ENCODE measurements around the gene HOXB7. TPM values are rescaled to one million over a fixed set of nuclear protein-coding genes. Genes with fewer than 3 reads are reported as not detected.

HOXB7 gene
- total and polyA plus RNA-seq, 2 of the 13 experiments (the other 11 are each of a cell fraction or from before 2014, with no cell fraction given): 0.04 TPM; not detected in 1

- TF ChIP-seq HCFC1 (IDR thresholded peaks at IDR 0.05; ENCODE audit: low read depth, low read length) (no peak), ZSCAN9 (CRISPR knock-in tag; IDR thresholded peaks at IDR 0.05; ENCODE audit: borderline replicate concordance) (0 out of 2 replicates have a peak, but pooled peaks have one; percentile 46), RNF2 (conservative IDR thresholded peaks at IDR 0.05; ENCODE audit: low read depth) (peak; percentile 56; the same call in 1 of the 2 replicates), ERF (CRISPR knock-in tag; IDR thresholded peaks at IDR 0.05) (peak; percentile 76), KLF13 (CRISPR knock-in tag; IDR thresholded peaks at IDR 0.05) (no peak), ZNF276 (CRISPR knock-in tag; IDR thresholded peaks at IDR 0.05; ENCODE audit: low read depth) (no peak; the same call in 1 of the 2 replicates), HBP1 (CRISPR knock-in tag; IDR thresholded peaks at IDR 0.05; ENCODE audit: low read depth) (no peak), ZNF567 (CRISPR knock-in tag; IDR thresholded peaks at IDR 0.05; ENCODE audit: borderline replicate concordance) (no peak), HOXA7 (CRISPR knock-in tag; IDR thresholded peaks at IDR 0.05) (no peak), HMGXB4 (CRISPR knock-in tag; IDR thresholded peaks at IDR 0.05; ENCODE audit: borderline replicate concordance in 1 of 2, low read depth in 1 of 2) (peak; percentile 90 to 95), STAT5B (CRISPR knock-in tag; IDR thresholded peaks at IDR 0.05) (no peak), ZBED4 (CRISPR knock-in tag; IDR thresholded peaks at IDR 0.05; ENCODE audit: borderline replicate concordance) (no peak), NR2F6 (IDR thresholded peaks at IDR 0.05) (no peak), NR2F6 (CRISPR knock-in tag; IDR thresholded peaks at IDR 0.05) (peak; percentile 30; the same call in 1 of the 2 replicates), SCMH1 (CRISPR knock-in tag; IDR thresholded peaks at IDR 0.05; ENCODE audit: borderline replicate concordance) (no peak), ZNF446 (CRISPR knock-in tag; IDR thresholded peaks at IDR 0.05) (no peak), ZNF292 (CRISPR knock-in tag; IDR thresholded peaks at IDR 0.05; ENCODE audit: borderline replicate concordance, low read depth) (peak; percentile 62; the same call in 1 of the 2 replicates), ZNF337 (CRISPR knock-in tag; IDR thresholded peaks at IDR 0.05; ENCODE audit: borderline replicate concordance, low read depth) (no peak), ZNF34 (CRISPR knock-in tag; IDR thresholded peaks at IDR 0.05; ENCODE audit: borderline replicate concordance) (no peak)
Measured at GRCh38 chr17:48636177-48637018, 25.6 kb upstream of the HOXB7 start (continued).

Measured in HepG2 (cell line).